Colonic mucosa (tissue), 4 donors: Measurements from ENCODE around the gene ALX4. TPM values are rescaled to one million over a fixed set of nuclear protein-coding genes. Genes with fewer than 3 reads are reported as not detected.

Experiments
- DNase-seq: peaks from one replicate; pipeline ENCODE4 v3.0.0-alpha.2; 2020
- H3K27ac ChIP-seq: fragments of 200-600 bp; one replicate; pipeline ENCODE4 v1.8.0; 2021
- H3K27me3 ChIP-seq: fragments of 200-600 bp; one replicate; pipeline ENCODE4 v1.8.0; 2021
- H3K36me3 ChIP-seq: fragments of 200-600 bp; one replicate; pipeline ENCODE4 v1.8.0; 2021
- H3K4me1 ChIP-seq: fragments of 200-600 bp; one replicate; pipeline ENCODE4 v1.8.0; 2021; ENCODE audit warnings: mild to moderate bottlenecking
- H3K4me3 ChIP-seq: fragments of 200-600 bp; one replicate; pipeline ENCODE4 v1.8.0; 2021
- H3K9ac ChIP-seq, 2 donors: one replicate each; pipeline ENCODE4 v1.7.0; 2013; ENCODE audit warnings: control low read depth in 2 of 2, low read depth in 2 of 2, low read length in 2 of 2
- H3K9me3 ChIP-seq: fragments of 200-600 bp; one replicate; pipeline ENCODE4 v1.8.0; 2021
- CTCF ChIP-seq: fragments of 200-600 bp; IDR thresholded peaks from one replicate; pipeline ENCODE4 v1.8.0; 2022; ENCODE audit warnings: antibody characterized with exemption, mild to moderate bottlenecking
- intact Hi-C: fragments of 100-400 bp; cut with DNase I; formaldehyde crosslinking; loops from one replicate; pipeline ENCODE4 v1.14.1; 2022
- total RNA-seq, 2 donors: library from RNA; stranded (reverse); fragmentation: NEBNext Ultra II Directional in 1 of 2; extraction: Animal tissue kit (Norgen Biotek cat#: 25700) in 1 of 2; gene quantifications; one replicate each; pipeline ENCODE4 v1.2.1, GENCODE V29; 2021
- donor health status: healthy.
- donor health status: DM: no; HTN: no; CAD: no.
- donor health status: DM: no; HTN: no; CAD: no.

The ALX4 gene
- total RNA-seq, 2 donors from 2014 or later: not detected

GRCh38 chr11:44285756-44286155, 24.2 kb downstream of the ALX4 start:
- Histone ChIP-seq H3K27ac (no peak overlapping the region), H3K9me3 (no peaks in the 10 kb centered on the region), H3K36me3 (no peaks in the 10 kb centered on the region), H3K4me1 (no peaks in the 10 kb centered on the region), H3K9ac (no peak overlapping the region), H3K27me3 (no peaks in the 10 kb centered on the region), H3K4me3 (no peak overlapping the region)
- intact Hi-C loops: loop anchor here (2.0 to 10.0 kb wide), 2 partner anchors 181 to 253 kb away; no protein-coding TSS in a partner anchor
- no peak for TF ChIP-seq CTCF
- DNase-seq: no peak

GRCh38 chr11:44282620-44283019, 27.3 kb downstream of the ALX4 start:
- intact Hi-C loops: loop anchor here (10.0 kb wide), 1 partner anchor 178 kb away; no protein-coding TSS in a partner anchor
- DNase-seq: no peak

GRCh38 chr11:44281151-44281550, 28.8 kb downstream of the ALX4 start:
- Histone ChIP-seq H3K9me3 (no peaks in the 10 kb centered on the region), H3K27me3 (no peaks in the 10 kb centered on the region), H3K4me1 (no peaks in the 10 kb centered on the region), H3K27ac (no peak overlapping the region), H3K4me3 (no peak overlapping the region), H3K36me3 (no peaks in the 10 kb centered on the region), H3K9ac (no peak overlapping the region)
- intact Hi-C loops: loop anchor here (10.0 kb wide), 1 partner anchor 176 kb away; no protein-coding TSS in a partner anchor
- no peak for DNase-seq
- no peak for TF ChIP-seq CTCF

More at GRCh38 chr11:44282620-44283019, 27.3 kb downstream of the ALX4 start:
- Histone ChIP-seq H3K4me3 (no peak overlapping the region), H3K4me1 (no peaks in the 10 kb centered on the region), H3K27ac (no peak overlapping the region), H3K9me3 (no peaks in the 10 kb centered on the region), H3K36me3 (no peaks in the 10 kb centered on the region), H3K27me3 (no peaks in the 10 kb centered on the region), H3K9ac (no peak overlapping the region)
- no peak for TF ChIP-seq CTCF

GRCh38 chr11:44280257-44280656, 29.7 kb downstream of the ALX4 start:
- H3K4me1 ChIP-seq: no peaks in the 10 kb centered on the region
- no peak overlapping the region for H3K9ac ChIP-seq
- no peak overlapping the region for H3K4me3 ChIP-seq
- no peaks in the 10 kb centered on the region for H3K36me3 ChIP-seq
- no peaks in the 10 kb centered on the region for H3K9me3 ChIP-seq
- no peak for TF ChIP-seq CTCF
- no peaks in the 10 kb centered on the region for H3K27me3 ChIP-seq
- H3K27ac ChIP-seq: no peak overlapping the region
- intact Hi-C loops: loop anchor here (10.0 kb wide), 1 partner anchor 175 kb away; no protein-coding TSS in a partner anchor
- no peak for DNase-seq

GRCh38 chr11:44279483-44279882, 30.5 kb downstream of the ALX4 start:
- Histone ChIP-seq H3K9ac (no peak overlapping the region), H3K4me3 (no peak overlapping the region), H3K9me3 (no peaks in the 10 kb centered on the region), H3K36me3 (no peaks in the 10 kb centered on the region), H3K27ac (no peak overlapping the region), H3K4me1 (no peaks in the 10 kb centered on the region), H3K27me3 (no peaks in the 10 kb centered on the region)
- no peak for DNase-seq
- intact Hi-C loops: no loop called here
- TF ChIP-seq CTCF: no peak
